DOHH2 (cell line): ENCODE measurements around the gene LIPG.

Source experiments
- CTCF ChIP-seq: fragments of 200-600 bp; sonication (generic); IDR thresholded peaks from one replicate; pipeline ENCODE4 v1.5.1; 2014; ENCODE audit warnings: antibody characterized with exemption, mild to moderate bottlenecking, low read depth, low read length; ENCODE audit not compliant: poor library complexity, severe bottlenecking
- EZH2phosphoT487 ChIP-seq: fragments of 200-600 bp; sonication (generic); IDR thresholded peaks from 2 replicates; pipeline ENCODE4 v1.6.1; 2017; ENCODE audit warnings: borderline replicate concordance, mild to moderate bottlenecking, antibody characterized with exemption, low read length, moderate library complexity, mixed read lengths

DNA sequence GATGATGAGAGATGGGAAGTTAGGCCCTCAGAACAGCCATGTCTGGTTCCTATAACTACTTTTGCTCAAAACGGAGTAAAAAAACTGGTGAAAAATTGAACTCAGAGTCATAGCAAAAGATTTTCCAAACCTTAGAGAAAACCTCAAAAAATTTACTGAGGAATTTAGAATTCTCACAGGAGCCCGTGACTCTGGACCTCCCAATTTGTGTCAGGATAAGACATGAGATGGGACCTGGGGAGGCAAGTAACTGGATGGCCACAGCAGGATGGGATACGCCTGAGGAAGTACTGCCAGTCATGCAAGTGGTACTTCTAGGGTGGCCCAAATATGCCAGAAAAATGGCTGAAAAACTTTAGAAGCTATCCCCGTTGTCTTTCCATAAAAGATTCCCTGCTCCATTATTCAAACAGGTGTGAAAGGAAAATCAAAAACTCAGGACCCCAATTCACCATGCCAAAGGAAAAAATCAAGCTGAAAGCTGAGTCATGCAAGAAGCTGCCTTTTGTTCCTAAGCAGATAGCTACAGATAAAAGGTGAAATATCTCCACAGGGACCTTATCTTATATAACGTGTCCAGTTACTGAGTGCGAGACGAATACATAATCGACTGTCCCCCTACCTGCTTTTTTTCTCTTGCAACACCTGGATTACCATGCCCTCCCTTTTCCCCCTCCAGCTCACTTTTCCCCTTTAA is 34.1 kb upstream of the LIPG start:
- TF ChIP-seq CTCF (no peak), EZH2phosphoT487 (no peak)
